ENCODE measurements around the gene KIAA0930.
"Not testable (repeated sequence)": the region's sequence is repeated elsewhere in the genome, so short reads cannot be mapped to it uniquely, and the experiment has no call there.

Gene KIAA0930

DNA sequence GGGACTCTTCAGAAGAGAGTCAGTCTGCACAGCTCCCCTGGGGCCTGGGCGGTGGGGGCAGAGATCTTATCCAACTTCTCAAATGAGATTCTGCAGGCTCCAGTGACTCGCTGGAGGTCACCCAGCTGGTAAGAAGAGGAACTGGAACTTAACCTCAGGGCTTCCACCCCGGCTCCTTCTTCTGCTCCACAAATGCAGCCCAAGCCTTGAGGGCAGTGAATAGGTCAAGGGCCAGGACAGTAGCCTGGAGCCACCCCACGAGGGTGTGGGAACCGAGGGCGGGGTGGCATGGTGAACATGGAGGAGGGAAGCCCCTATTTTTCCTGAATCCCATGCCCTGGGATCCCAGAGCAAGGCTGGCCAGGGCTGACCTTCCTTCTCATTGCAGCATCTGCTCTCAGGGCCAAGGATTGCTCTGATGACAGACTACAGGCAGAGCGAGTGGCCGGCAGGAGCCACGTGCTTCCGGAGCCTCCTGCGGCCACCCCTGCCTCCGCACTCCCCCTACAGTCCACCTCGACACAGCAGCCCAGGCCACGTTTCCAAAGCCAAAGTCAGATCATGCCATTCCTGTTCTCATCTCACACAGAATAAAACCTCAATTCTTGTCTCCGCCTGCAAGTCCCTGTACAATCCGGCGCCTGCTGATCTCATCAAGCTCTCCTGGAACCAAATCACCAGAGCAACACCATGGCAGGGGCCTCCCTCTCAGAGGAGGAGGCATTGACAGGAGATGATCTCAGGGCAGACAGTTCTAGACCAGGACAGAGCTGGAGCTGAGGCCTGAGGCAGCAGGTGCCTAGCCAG, 23.0 kb upstream of the KIAA0930 start:
- Histone ChIP-seq H3K27ac (no peak overlapping the region), H3K4me3 (ENCODE audit: low read depth, low read length) (no peak overlapping the region), H3K36me3 (replicated peaks) (no peaks in the 10 kb centered on the region), H3K27me3 (replicated peaks) (no peaks in the 10 kb centered on the region)
- DNase-seq = peak; percentile 61
- TF ChIP-seq, protein P1, sequence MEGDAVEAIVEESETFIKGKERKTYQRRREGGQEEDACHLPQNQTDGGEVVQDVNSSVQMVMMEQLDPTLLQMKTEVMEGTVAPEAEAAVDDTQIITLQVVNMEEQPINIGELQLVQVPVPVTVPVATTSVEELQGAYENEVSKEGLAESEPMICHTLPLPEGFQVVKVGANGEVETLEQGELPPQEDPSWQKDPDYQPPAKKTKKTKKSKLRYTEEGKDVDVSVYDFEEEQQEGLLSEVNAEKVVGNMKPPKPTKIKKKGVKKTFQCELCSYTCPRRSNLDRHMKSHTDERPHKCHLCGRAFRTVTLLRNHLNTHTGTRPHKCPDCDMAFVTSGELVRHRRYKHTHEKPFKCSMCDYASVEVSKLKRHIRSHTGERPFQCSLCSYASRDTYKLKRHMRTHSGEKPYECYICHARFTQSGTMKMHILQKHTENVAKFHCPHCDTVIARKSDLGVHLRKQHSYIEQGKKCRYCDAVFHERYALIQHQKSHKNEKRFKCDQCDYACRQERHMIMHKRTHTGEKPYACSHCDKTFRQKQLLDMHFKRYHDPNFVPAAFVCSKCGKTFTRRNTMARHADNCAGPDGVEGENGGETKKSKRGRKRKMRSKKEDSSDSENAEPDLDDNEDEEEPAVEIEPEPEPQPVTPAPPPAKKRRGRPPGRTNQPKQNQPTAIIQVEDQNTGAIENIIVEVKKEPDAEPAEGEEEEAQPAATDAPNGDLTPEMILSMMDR (IDR thresholded peaks at IDR 0.05; ENCODE audit: low read depth, low read length, missing control alignments) = peak; percentile 96
- in situ Hi-C loops (cut with HindIII; ENCODE audit: low pct_ligation_motif_present, low sequenced_read_pairs) = no loop called here

DNA sequence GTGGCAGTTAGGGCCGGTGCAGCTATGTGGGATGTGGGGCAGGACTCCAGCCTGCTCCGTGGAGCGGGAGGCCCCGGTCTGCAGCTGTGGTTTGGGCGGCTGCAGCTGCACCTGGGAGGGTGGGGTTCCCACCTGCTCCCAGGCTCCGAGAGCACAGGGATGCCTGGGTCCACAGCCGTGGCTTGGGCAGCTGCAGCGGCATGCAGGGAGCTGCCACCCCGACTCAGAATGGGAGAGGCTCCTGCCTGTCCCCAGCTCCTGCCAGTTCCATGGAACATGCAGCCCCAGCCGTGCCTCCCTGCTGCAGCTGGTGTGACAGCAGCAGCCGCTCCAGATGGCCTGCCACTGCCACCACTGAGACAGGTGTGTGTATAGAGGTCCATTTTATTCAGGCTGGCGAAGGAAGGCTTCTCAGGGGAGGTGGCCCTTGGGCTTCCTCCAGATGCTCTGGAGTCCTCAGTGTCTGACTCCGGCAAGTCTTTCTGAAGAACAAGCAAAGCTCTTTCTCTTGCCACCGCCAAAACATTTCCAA, 22.3 kb upstream of the KIAA0930 start:
- Histone ChIP-seq H3K4me3 (ENCODE audit: low read depth, low read length) (no peak overlapping the region), H3K27ac (no peak overlapping the region)
- TF ChIP-seq, protein P1 (IDR thresholded peaks at IDR 0.05; ENCODE audit: low read depth, low read length, missing control alignments) = no peak

DNA sequence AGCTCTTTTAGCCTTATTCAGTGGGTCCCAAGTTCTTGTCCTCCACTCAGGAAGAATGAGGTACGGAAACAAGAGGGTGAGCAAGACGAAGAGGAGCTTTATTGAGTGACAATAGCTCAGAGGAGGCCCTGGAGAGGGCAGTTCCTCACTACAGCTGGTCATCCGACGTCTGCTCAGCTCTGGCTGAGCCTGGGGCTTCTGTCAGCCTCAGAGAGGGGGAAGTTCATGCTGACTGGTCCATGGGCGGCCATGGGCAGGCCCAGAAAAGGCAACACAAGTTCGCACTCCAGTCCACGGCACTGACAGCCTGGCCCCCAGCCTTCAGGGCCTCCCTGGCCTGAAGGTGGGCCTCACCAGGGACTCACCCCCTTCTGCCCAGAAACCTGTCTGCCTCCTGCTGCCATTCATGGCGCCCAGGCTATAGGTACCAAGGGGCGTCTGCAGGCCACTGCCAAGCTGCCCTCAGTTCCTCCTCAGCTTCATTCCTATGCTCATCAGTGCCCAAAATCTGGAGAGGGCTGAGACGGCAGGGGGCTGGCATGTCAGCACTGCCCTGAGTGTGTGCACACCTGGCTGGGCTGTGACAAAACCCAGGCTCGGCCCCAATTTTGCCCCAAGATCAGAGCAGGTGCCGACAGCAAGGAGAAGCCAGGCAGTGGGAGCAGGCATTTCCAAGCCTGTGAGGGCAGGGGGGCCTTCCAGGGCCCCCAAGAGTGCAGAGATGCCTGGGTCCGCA, 21.7 kb upstream of the KIAA0930 start:
- Histone ChIP-seq H3K36me3 (replicated peaks) (no peaks in the 10 kb centered on the region), H3K27me3 (replicated peaks) (no peaks in the 10 kb centered on the region), H3K4me3 (ENCODE audit: low read depth, low read length) (no peak overlapping the region), H3K27ac (no peak overlapping the region)
- in situ Hi-C loops (cut with HindIII; ENCODE audit: low pct_ligation_motif_present, low sequenced_read_pairs) = no loop called here
- TF ChIP-seq, protein P1 (IDR thresholded peaks at IDR 0.05; ENCODE audit: low read depth, low read length, missing control alignments) = no peak
- no peak for DNase-seq

More for the DNA sequence above, 22.3 kb upstream of the KIAA0930 start:
- DNase-seq = no peak
- in situ Hi-C loops (cut with HindIII; ENCODE audit: low pct_ligation_motif_present, low sequenced_read_pairs) = no loop called here
- Histone ChIP-seq H3K36me3 (replicated peaks) (no peaks in the 10 kb centered on the region), H3K27me3 (replicated peaks) (no peaks in the 10 kb centered on the region)

DNA sequence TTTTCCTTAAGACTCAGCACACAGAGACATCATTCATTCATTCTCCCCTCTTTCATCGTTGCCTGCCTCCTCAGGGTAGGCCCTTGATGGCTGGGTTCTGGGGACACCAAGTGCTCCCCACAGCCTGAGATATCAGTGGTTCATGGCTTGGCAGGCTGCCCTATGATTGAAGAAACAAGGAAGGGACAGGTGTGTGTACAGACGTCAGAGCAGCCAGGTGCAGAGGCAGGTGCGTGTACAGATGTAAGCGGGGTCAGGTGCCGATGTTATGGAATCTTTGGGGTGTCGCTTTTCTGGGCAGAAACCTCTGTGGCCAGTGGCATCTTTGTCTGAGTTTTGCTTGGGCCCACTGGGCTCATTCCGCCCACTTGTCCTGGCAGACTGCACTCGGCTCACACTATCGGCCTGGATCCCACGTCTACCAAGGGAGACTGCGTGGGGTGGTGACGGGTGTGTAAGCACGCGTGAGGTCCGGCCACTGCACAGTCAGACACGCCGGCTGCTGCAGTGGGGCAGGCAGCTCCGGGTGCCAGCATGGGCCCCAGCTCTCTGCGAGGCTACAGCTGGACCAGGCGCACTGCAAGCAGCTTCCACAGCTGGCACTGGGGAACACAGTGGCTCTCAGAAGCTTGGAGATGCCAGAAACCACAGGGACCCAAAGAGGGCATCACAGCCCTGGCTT, 20.9 kb upstream of the KIAA0930 start:
- H3K27me3 ChIP-seq (replicated peaks) = no peaks in the 10 kb centered on the region
- in situ Hi-C loops (cut with HindIII; ENCODE audit: low pct_ligation_motif_present, low sequenced_read_pairs) = no loop called here
- H3K27ac ChIP-seq = no peak overlapping the region
- DNase-seq = no peak
- TF ChIP-seq, protein P1 (IDR thresholded peaks at IDR 0.05; ENCODE audit: low read depth, low read length, missing control alignments) = no peak
- H3K4me3 ChIP-seq (ENCODE audit: low read depth, low read length) = no peak overlapping the region
- no peaks in the 10 kb centered on the region for H3K36me3 ChIP-seq (replicated peaks)

DNA sequence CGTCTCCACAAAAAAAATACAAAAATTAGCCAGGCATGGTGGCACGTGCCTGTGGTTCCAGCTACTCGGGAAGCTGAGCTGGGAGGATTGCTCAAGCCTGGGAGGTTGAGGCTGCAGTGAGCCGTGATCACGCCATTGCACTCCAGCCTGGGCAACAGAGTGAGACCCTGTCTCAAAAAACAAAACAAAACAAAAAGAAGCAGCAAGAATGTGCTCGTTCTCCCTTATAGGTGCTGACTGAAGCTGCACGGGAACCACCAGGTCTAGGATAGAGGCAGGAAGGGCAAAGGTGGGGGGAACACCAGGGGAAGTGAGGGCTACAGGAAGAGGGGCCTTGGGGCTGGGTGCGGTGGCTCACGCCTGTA, 19.7 kb upstream of the KIAA0930 start:
- H3K36me3 ChIP-seq (replicated peaks); H3K27me3 ChIP-seq (replicated peaks); in situ Hi-C loops (cut with HindIII; ENCODE audit: low pct_ligation_motif_present, low sequenced_read_pairs); DNase-seq; H3K27ac ChIP-seq; H3K4me3 ChIP-seq (ENCODE audit: low read depth, low read length): not testable (repeated sequence)
